ENCODE measurements around the gene ZBTB46. TPM values are rescaled to one million over a fixed set of nuclear protein-coding genes. Genes with fewer than 3 reads are reported as not detected.

Gene ZBTB46
- total RNA-seq, 1 experiment from 2014 or later = 2.5 TPM

GRCh38 chr20:63767456-63767855 lies 63.6 kb downstream of the ZBTB46 start:
- H3K4me3 Mint-ChIP-seq (ENCODE audit: low read depth, unreplicated experiment) = no peak overlapping the region
- H3K9me3 Mint-ChIP-seq (ENCODE audit: low read depth, unreplicated experiment) = no peaks in the 10 kb centered on the region
- H3K27ac Mint-ChIP-seq (ENCODE audit: unreplicated experiment) = no peak overlapping the region
- DNase-seq = no peak
- no peaks in the 10 kb centered on the region for H3K36me3 Mint-ChIP-seq (ENCODE audit: insufficient read depth, unreplicated experiment)
- H3K27me3 Mint-ChIP-seq (ENCODE audit: unreplicated experiment) = peaks cover 20% of the 10 kb centered on the region
- intact Hi-C loops (cut with micrococcal nuclease; ENCODE audit: unreplicated experiment) = no loop called here
- no peaks in the 10 kb centered on the region for H3K4me1 Mint-ChIP-seq (ENCODE audit: low read depth, unreplicated experiment)
- CTCF ChIA-PET = no interaction called here
- BruUV-seq (replicated peaks) = no TSS peak
- TF ChIP-seq CTCF (IDR thresholded peaks at IDR 0.05; ENCODE audit: unreplicated experiment) = no peak

- Mint-ChIP-seq H3K9me3 (ENCODE audit: low read depth, unreplicated experiment) (no peaks in the 10 kb centered on the region), H3K27ac (ENCODE audit: unreplicated experiment) (no peak overlapping the region), H3K27me3 (ENCODE audit: unreplicated experiment) (peaks cover 20% of the 10 kb centered on the region), H3K4me1 (ENCODE audit: low read depth, unreplicated experiment) (no peaks in the 10 kb centered on the region), H3K4me3 (ENCODE audit: low read depth, unreplicated experiment) (no peak overlapping the region), H3K36me3 (ENCODE audit: insufficient read depth, unreplicated experiment) (no peaks in the 10 kb centered on the region)
- DNase-seq = no peak
- intact Hi-C loops (cut with micrococcal nuclease; ENCODE audit: unreplicated experiment) = no loop called here
- no TSS peak for BruUV-seq (replicated peaks)
- TF ChIP-seq CTCF (IDR thresholded peaks at IDR 0.05; ENCODE audit: unreplicated experiment) = no peak
- CTCF ChIA-PET = interaction anchor here (0.6 to 0.7 kb wide), 2 partner anchors 266 to 318 kb away, joined by 3 read pairs; no protein-coding TSS in a partner anchor
Measured at GRCh38 chr20:63766695-63767426, 64.2 kb downstream of the ZBTB46 start.

- CTCF ChIA-PET = no interaction called here
- H3K36me3 Mint-ChIP-seq (ENCODE audit: insufficient read depth, unreplicated experiment) = no peaks in the 10 kb centered on the region
Measured at GRCh38 chr20:63765902-63766301, 65.2 kb downstream of the ZBTB46 start.

GRCh38 chr20:63765082-63765873 lies 65.8 kb downstream of the ZBTB46 start:
- TF ChIP-seq CTCF (IDR thresholded peaks at IDR 0.05; ENCODE audit: unreplicated experiment) = no peak
- no peak overlapping the region for H3K4me3 Mint-ChIP-seq (ENCODE audit: low read depth, unreplicated experiment)
- CTCF ChIA-PET = no interaction called here
- intact Hi-C loops (cut with micrococcal nuclease; ENCODE audit: unreplicated experiment) = no loop called here
- H3K4me1 Mint-ChIP-seq (ENCODE audit: low read depth, unreplicated experiment) = no peaks in the 10 kb centered on the region
- BruUV-seq (replicated peaks) = no TSS peak
- no peak for DNase-seq
- peaks cover 20% of the 10 kb centered on the region for H3K27me3 Mint-ChIP-seq (ENCODE audit: unreplicated experiment)
- no peaks in the 10 kb centered on the region for H3K36me3 Mint-ChIP-seq (ENCODE audit: insufficient read depth, unreplicated experiment)
- H3K9me3 Mint-ChIP-seq (ENCODE audit: low read depth, unreplicated experiment) = no peaks in the 10 kb centered on the region
- H3K27ac Mint-ChIP-seq (ENCODE audit: unreplicated experiment) = no peak overlapping the region

More at GRCh38 chr20:63765902-63766301, 65.2 kb downstream of the ZBTB46 start:
- no peak overlapping the region for H3K4me3 Mint-ChIP-seq (ENCODE audit: low read depth, unreplicated experiment)
- no peaks in the 10 kb centered on the region for H3K4me1 Mint-ChIP-seq (ENCODE audit: low read depth, unreplicated experiment)
- DNase-seq = no peak
- H3K27ac Mint-ChIP-seq (ENCODE audit: unreplicated experiment) = no peak overlapping the region
- BruUV-seq (replicated peaks) = no TSS peak
- H3K27me3 Mint-ChIP-seq (ENCODE audit: unreplicated experiment) = peaks cover 20% of the 10 kb centered on the region
- no peaks in the 10 kb centered on the region for H3K9me3 Mint-ChIP-seq (ENCODE audit: low read depth, unreplicated experiment)
- no peak for TF ChIP-seq CTCF (IDR thresholded peaks at IDR 0.05; ENCODE audit: unreplicated experiment)
- intact Hi-C loops (cut with micrococcal nuclease; ENCODE audit: unreplicated experiment) = no loop called here

Measured in Calu3 (cell line).